Naive B cell (primary cell): Measurements from ENCODE around the gene METTL9. TPM values are rescaled to one million over a fixed set of nuclear protein-coding genes. Genes with fewer than 3 reads are reported as not detected.
A peak's percentile ranks its signal among the peaks of the same experiment; 100 is the strongest.

ENCODE experiments used
- ATAC-seq, 2 donors: fragments of 150-1000 bp; cut with Tn5 transposase; 2 replicates each; pipeline ENCODE4 v1.10.0; 2021; ENCODE audit warnings: low read depth in 2 of 2, mild to moderate bottlenecking in 2 of 2, moderate library complexity in 2 of 2
- DNase-seq: peaks from one replicate; pipeline ENCODE4 v3.0.0; 2022
- H3K27ac Mint-ChIP-seq, 6 donors: one replicate each; pipeline ENCODE4 v1.8.0; 2020 to 2022; ENCODE audit warnings: mild to moderate bottlenecking in 6 of 6, mixed read lengths in 6 of 6, moderate library complexity in 5 of 6, inconsistent platforms in 2 of 6
- H3K27me3 Mint-ChIP-seq, 3 donors: one replicate each; pipeline ENCODE4 v1.8.0; 2021 to 2022; ENCODE audit warnings: mixed read lengths in 3 of 3, mild to moderate bottlenecking in 1 of 3
- H3K36me3 Mint-ChIP-seq, 2 donors: one replicate each; pipeline ENCODE4 v1.8.0; 2020 to 2022; ENCODE audit warnings: mixed read lengths in 2 of 2, inconsistent platforms in 1 of 2, mild to moderate bottlenecking in 1 of 2
- H3K4me1 Mint-ChIP-seq, 3 donors: one replicate each; pipeline ENCODE4 v1.8.0; 2020 to 2022; ENCODE audit warnings: mixed read lengths in 3 of 3, inconsistent platforms in 1 of 3, mild to moderate bottlenecking in 1 of 3, moderate library complexity in 1 of 3
- H3K4me3 Mint-ChIP-seq, 8 donors: one replicate each; pipeline ENCODE4 v1.8.0; 2020 to 2022; ENCODE audit warnings: mild to moderate bottlenecking in 8 of 8, mixed read lengths in 8 of 8, moderate library complexity in 8 of 8, inconsistent platforms in 2 of 8
- H3K9me3 Mint-ChIP-seq, 7 donors: one replicate each; pipeline ENCODE4 v1.8.0; 2020 to 2022; ENCODE audit warnings: mixed read lengths in 7 of 7, mild to moderate bottlenecking in 5 of 7, inconsistent platforms in 2 of 7, moderate library complexity in 1 of 7
- polyA plus RNA-seq, 6 donors: library from polyadenylated mRNA; unstranded; fragments of 300-500 nt; fragmentation: Illumina TruSeq; gene quantifications; one replicate each; pipeline ENCODE4 v1.2.3, GENCODE V29; 2021; ENCODE audit warnings: low read depth in 6 of 6

The METTL9 gene
- polyA plus RNA-seq, 6 donors from 2014 or later: 92.8 to 151 (median 110) TPM

DNA sequence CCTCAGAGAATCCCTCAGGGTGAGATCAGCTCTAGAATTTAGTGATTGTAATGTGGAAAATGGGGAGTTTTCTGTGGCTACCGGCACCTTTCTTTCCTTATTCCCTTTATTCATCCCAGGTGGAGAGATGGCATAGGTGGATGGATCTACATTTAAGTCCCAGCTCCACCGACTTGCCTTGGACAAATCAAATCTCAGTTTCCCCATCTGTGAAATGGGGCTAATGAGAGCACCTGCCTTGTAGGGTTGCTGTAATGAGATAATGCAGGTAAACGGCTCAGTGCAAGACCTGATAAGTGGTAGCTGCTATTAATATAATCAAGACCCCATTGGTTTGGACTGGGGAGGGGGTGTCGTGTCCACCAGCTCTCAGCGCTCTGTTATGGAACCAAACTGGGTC, 104.9 kb downstream of the METTL9 start:
- Mint-ChIP-seq H3K4me3 (peak overlapping the region in 1 of 8 donors; percentile 32), H3K36me3 (no peaks in the 10 kb centered on the region), H3K27me3 (peaks cover 13 to 23% (median 15%) of the 10 kb centered on the region in 3 donors), H3K27ac (peak overlapping the region in 1 of 6 donors; percentile 62), H3K9me3 (no peaks in the 10 kb centered on the region), H3K4me1 (peaks cover 21 to 25% (median 23%) of the 10 kb centered on the region in 3 donors)
- DNase-seq: no peak
- ATAC-seq: no peak

DNA sequence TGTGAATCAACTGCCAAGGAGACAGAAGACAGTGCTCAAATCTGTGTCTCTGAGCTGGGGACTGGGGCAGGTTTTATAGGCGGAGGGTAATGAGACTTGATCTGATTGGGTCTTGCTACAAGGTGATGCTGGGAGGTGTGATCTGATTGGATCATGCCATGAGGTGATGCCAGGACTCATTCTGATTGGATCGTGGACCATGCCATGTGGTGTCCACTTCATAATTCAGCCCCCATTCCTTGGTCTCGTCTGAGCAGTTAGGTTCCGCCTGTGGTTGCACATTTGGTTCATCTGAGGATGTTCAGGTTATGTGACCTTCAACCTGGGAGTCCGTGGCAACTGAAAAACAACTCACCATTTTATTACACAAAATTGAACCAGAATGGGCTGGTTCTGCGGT, 105.4 kb downstream of the METTL9 start:
- peak overlapping the region in 1 of 8 donors; percentile 15 for H3K4me3 Mint-ChIP-seq
- peaks cover 13 to 23% (median 15%) of the 10 kb centered on the region in 3 donors for H3K27me3 Mint-ChIP-seq
- DNase-seq (no peak), ATAC-seq (no peak)
- H3K36me3 Mint-ChIP-seq: no peaks in the 10 kb centered on the region
- no peaks in the 10 kb centered on the region for H3K9me3 Mint-ChIP-seq
- peaks cover 21 to 25% (median 23%) of the 10 kb centered on the region in 3 donors for H3K4me1 Mint-ChIP-seq
- H3K27ac Mint-ChIP-seq: peak overlapping the region in 1 of 6 donors; percentile 81

Other genes starting within 250 kb of the METTL9 start
- gene IGSF6, start 53.0 kb downstream of the METTL9 start, polyA plus RNA-seq: 1 to 10 TPM in 2 of 6 donors, under 1 TPM in 4; 0.44 to 2.0 (median 0.66) TPM
- gene OTOA, start 64.4 kb downstream of the METTL9 start, polyA plus RNA-seq: not detected